Retinal pigment epithelial cell (primary cell): ENCODE measurements around the gene CEND1.

Source experiments
- DNase-seq: peaks from one replicate; pipeline ENCODE4 v3.0.0-alpha.2; 2010; ENCODE audit warnings: low read depth
- H3K4me3 ChIP-seq: 2 replicates; pipeline ENCODE4 v1.5.1; 2011; ENCODE audit warnings: mild to moderate bottlenecking, low read length, control low read depth, moderate library complexity
- TF ChIP-seq, protein P1 (sequence below): conservative IDR thresholded peaks from 2 replicates; pipeline ENCODE4 v1.5.1; 2011; ENCODE audit warnings: low read depth, low read length, control low read depth, inconsistent platforms

The CEND1 gene

DNA sequence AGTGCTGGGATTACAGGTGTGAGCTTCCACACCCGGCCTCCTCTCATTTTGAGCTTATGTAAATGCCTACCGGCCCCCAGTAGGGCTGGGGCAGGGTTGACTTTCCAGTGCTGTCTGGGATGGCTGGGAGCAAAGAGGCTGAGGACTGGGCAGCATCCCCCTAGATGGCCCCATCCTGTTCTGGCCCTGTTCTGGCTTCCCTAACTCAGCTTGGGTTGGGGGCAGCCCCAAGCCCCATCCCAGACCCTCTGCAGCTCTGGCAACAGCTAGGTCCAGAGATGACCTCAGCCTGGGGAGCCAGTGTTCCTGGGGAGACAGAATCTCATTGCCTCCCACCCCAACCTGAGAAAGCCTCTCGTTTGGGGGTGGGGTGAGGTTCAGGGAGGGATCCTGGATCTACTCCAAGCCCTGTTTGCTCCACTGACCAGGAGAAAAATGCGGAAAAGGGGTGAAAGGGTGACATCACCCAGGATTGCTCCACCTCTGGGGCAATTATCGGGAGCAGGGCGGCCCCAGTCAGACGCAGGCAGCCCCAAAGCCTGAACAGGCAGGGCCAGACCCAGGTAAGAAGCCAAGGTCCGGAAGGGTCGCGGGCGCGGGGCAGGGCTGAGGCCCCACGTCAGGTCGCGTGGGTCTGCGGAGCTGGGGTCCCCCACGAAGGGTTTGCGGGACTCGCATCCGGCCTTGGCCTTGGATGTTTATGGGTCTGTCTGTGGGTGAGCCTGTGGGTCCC lies 28.7 kb upstream of the CEND1 start, which contains the start of gene PNPLA2:
Gene PNPLA2 (plus strand): TSS at position 519 of the 733 bp plus-strand sequence. CDS start 805 bp downstream, outside the sequence.
- DNase-seq = no peak
- TF ChIP-seq, protein P1, sequence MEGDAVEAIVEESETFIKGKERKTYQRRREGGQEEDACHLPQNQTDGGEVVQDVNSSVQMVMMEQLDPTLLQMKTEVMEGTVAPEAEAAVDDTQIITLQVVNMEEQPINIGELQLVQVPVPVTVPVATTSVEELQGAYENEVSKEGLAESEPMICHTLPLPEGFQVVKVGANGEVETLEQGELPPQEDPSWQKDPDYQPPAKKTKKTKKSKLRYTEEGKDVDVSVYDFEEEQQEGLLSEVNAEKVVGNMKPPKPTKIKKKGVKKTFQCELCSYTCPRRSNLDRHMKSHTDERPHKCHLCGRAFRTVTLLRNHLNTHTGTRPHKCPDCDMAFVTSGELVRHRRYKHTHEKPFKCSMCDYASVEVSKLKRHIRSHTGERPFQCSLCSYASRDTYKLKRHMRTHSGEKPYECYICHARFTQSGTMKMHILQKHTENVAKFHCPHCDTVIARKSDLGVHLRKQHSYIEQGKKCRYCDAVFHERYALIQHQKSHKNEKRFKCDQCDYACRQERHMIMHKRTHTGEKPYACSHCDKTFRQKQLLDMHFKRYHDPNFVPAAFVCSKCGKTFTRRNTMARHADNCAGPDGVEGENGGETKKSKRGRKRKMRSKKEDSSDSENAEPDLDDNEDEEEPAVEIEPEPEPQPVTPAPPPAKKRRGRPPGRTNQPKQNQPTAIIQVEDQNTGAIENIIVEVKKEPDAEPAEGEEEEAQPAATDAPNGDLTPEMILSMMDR = no peak
- H3K4me3 ChIP-seq = peak within 1 kb of the TSS; percentile 63

DNA sequence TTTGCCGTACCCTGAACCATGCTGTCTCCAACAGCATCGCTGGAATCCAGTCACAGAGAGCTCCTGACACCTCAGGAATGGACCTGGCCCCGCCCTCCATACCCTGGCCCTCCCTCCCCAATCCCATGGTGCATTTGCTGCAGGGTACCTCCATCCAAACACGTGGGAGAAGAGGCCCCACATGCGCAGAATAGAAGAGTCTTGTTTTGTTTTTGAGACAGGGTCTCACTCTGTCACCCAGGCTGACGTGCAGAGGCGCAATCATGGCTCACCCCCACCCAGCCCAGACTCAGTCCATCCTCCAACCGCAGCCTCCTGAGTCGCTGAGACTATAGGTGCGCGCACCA lies 26.5 kb upstream of the CEND1 start:
- no peak for DNase-seq
- TF ChIP-seq, protein P1 = no peak
- H3K4me3 ChIP-seq = no peak overlapping the region

DNA sequence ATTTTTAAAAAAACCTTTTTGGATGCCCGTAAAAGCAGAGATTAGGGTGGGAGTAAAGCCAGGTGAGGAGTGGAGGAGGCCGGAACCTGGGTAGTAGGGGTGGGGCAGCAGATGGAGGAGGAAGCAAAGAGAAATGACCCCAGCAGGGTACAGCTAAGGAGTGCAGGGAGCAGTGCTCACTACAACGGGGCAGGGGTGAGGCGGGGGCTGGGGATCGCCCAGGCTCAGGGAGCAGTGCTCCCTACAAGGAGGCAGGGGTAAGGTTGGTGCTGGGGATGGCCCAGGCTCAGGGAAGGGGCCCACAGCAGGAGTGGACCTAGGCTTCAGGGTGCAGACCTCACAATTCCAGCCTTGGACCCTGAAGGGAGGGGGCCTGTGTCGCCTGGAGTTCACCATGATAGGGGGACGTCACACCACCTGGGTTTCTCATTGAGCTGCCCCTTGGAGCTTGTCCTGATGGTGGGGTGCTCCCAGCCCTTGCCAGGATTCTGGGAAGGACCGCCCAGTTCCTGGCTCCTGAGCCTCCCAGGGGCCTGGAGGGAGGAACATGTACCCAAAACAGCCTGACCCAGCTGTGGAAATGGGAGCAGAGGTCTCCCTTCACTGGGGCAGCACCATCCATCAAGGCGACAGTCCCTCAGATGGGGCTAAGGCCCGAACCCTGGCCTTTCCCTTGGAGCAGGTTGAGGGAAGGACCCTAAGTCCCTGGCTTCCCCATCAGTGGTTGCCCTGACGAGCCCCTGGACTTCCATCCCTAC lies 26.0 kb upstream of the CEND1 start:
- H3K4me3 ChIP-seq = no peak overlapping the region
- TF ChIP-seq, protein P1 = no peak
- no peak for DNase-seq

DNA sequence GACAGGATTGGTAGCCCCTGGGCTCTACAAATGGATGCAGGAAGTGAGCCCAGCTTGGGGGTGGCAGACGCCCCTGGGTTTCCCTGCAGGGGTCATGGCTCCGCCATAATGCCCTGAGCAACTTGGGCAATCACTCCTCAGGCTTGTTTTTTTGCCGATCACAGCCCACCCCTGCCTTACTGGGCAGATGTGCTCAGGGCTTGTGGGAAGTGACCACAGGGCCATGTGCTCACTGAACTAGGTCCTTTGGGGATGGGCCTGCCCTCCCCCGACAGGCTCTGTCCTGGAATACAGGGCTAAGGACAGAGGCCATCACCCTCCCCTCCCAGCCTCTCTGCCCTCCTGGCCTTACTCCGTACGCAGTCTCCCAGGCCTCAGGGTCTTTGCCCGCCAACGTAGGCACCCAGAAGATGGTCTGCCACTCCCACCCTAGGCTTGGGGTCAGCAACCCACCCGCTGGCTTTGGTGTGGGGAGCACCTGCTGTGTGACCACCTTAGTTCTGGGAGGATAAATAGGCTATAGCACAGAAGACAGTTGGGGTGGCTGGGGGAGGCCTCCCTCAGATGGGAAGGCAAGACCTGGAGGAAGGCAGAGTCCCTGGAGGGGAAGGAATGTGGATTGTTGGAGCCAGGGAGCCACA lies 23.7 kb upstream of the CEND1 start:
- DNase-seq = no peak
- no peak overlapping the region for H3K4me3 ChIP-seq
- TF ChIP-seq, protein P1 = no peak

DNA sequence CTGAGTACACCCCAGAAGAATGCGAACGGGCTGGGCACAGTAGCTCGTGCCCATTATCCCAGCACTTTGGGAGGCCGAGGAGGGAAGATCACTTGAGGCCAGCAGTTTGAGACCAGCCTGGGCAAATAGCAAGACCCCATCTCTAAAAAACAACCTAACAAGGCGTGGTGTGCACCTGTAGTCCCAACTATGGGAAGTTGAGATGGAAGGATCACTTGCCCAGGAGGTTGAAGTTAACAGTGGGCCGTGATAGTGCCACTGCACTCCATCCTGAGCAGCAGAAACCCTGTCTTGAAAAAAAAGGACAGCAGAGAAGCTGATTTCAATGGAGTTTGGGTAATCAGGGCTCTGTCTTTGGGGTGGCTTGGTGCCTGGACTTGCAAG lies 23.2 kb upstream of the CEND1 start:
- TF ChIP-seq, protein P1 = no peak
- no peak for DNase-seq
- H3K4me3 ChIP-seq = no peak overlapping the region

DNA sequence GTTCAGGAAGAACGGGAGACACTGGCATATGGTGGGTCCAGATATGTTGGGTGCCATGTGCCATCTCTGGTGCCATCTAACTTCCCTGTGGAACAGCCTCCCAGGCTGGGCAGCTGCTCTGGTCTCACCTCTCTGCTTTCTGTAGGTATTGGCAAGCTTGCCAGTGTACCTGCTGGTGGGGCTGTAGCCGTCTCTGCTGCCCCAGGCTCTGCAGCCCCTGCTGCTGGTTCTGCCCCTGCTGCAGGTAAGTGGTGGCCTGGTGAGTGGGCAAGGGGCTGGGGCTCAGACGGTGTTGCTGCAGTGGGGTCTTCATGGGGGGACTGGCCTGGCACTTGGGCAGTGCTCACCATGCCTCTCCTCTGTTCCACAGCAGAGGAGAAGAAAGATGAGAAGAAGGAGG lies 22.5 kb upstream of the CEND1 start:
- DNase-seq = no peak
- no peak overlapping the region for H3K4me3 ChIP-seq

More for the DNA sequence above, 22.5 kb upstream of the CEND1 start:
- TF ChIP-seq, protein P1 = no peak
